ENCODE data around the gene TYMS. TPM values are rescaled to one million over a fixed set of nuclear protein-coding genes. Genes with fewer than 3 reads are reported as not detected.

TYMS gene
- total and polyA plus RNA-seq, 9 of the 15 experiments (the other 6 are each of a cell fraction or from before 2014, with no cell fraction given): 69.1 to 409 (median 175) TPM

DNA sequence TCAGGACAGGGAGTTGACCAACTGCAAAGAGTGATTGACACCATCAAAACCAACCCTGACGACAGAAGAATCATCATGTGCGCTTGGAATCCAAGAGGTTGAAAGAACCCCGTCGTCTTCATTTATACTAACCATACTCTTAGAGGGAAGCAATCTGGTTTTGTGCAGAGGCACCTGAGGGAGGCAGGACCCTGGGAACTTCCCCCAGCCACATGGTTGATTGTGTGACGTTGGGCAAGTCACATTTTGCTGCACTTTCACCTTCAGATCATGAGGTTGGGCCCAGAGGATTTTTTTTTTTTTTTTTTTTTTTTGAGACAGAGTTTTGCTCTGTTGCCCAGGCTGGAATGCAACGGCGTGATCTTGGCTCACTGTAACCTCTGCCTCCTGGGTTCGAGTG lies 11.6 kb downstream of the TYMS start:
- POLR2A ChIA-PET: interaction anchor here (1.8 kb wide), 1 partner anchor 11 kb away, joined by 12 read pairs; the partner anchor contains the start of gene TYMS
- in situ Hi-C loops (cut with MboI): no loop called here

DNA sequence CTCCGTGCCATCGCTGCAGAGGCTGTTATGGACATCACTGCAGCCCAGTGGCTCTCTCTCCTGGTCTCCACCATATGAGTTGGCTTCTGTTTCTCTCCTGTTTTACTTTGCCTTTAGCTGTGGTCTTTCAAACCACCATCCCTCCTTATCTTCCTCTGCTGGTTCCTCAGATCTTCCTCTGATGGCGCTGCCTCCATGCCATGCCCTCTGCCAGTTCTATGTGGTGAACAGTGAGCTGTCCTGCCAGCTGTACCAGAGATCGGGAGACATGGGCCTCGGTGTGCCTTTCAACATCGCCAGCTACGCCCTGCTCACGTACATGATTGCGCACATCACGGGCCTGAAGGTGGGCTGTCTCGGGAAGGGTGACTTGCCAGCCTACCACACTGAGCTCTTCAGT lies 13.1 kb downstream of the TYMS start:
- intact Hi-C loops (cut with micrococcal nuclease) (loop anchor here (5.0 kb wide), 1 partner anchor 48 kb away; no protein-coding TSS in a partner anchor), in situ Hi-C loops (cut with MboI) (no loop called here)
- Histone ChIP-seq H3K4me2 (ENCODE audit: insufficient read depth, low read length) (no peak overlapping the region), H3K9me3 (replicated peaks; ENCODE audit: control insufficient read depth, insufficient read depth, low read depth, low read length) (no peaks in the 10 kb centered on the region), H3K27ac (ENCODE audit: extremely low read depth, low read depth, low read length) (no peak overlapping the region), H3K4me3 (no peak overlapping the region), H3K36me3 (ENCODE audit: control insufficient read depth, insufficient read depth, low read length) (peaks cover 92% of the 10 kb centered on the region), H3K9me1 (ENCODE audit: control insufficient read depth, insufficient read depth, low read length) (no peaks in the 10 kb centered on the region), H3K9ac (ENCODE audit: insufficient read depth in 1 of 2, low read depth in 2 of 2, low read length in 2 of 2) (no peak overlapping the region), H2AFZ (ENCODE audit: low read depth, low read length) (no peak overlapping the region), H3K4me1 (replicated peaks in 1 of 2; ENCODE audit: control insufficient read depth in 2 of 2, insufficient read depth in 2 of 2, low read length in 2 of 2) (no peaks in the 10 kb centered on the region; a peak in 1 of 5 replicates), H4K20me1 (replicated peaks; ENCODE audit: control insufficient read depth, insufficient read depth, low read length) (peaks cover 9% of the 10 kb centered on the region; the same call in 1 of the 2 replicates), H3K27me3 (ENCODE audit: control insufficient read depth in 2 of 2, insufficient read depth in 2 of 2, low read length in 2 of 2) (no peaks in the 10 kb centered on the region), H3K79me2 (ENCODE audit: control insufficient read depth, insufficient read depth, low read length) (peaks cover 28% of the 10 kb centered on the region)
- POLR2A ChIA-PET: interaction anchor here (0.5 to 2.2 kb wide), 14 partner anchors 9 to 169 kb away, joined by 3 to 13 read pairs (median 3); partner anchors contain the start of gene TYMS
- CTCF ChIA-PET (ENCODE audit: low intra/inter-chr PET ratio): no interaction called here
- FAIRE-seq (no peak), DNase-seq (ENCODE audit: extremely low read depth in 1 of 4, low spot score in 3 of 4) (no peak), ATAC-seq (no peak)
- WGBS (ENCODE audit: insufficient coverage, low coverage, missing lambda C conversion rate): 95% methylated on average over 11 of the region's 11 CpGs
- BruUV-seq (replicated peaks): no TSS peak
- 0 out of 2 replicates have a peak, but pooled peaks have one; percentile 16 for TF ChIP-seq MYNN (IDR thresholded peaks at IDR 0.05)
- TF ChIP-seq MYNN (CRISPR knock-in tag; IDR thresholded peaks at IDR 0.05): no peak
- no peak for TF ChIP-seq ZC3H4 (CRISPR knock-in tag; IDR thresholded peaks at IDR 0.05; ENCODE audit: borderline replicate concordance)
- peak; percentile 60; the same call in 1 of the 2 replicates for TF ChIP-seq SUPT5H (IDR thresholded peaks at IDR 0.05)
- TF ChIP-seq POLR2B (IDR thresholded peaks at IDR 0.05; ENCODE audit: low read depth, partially characterized antibody): peak; percentile 37
- peak; percentile 30; the same call in 1 of the 2 replicates for TF ChIP-seq POLR2G (IDR thresholded peaks at IDR 0.05; ENCODE audit: low read depth, low read length)
- peak; percentile 61 for TF ChIP-seq POLR2A (conservative IDR thresholded peaks at IDR 0.05)
- no peak for TF ChIP-seq ZNF174 (CRISPR knock-in tag; IDR thresholded peaks at IDR 0.05)

More for the DNA sequence above, 11.6 kb downstream of the TYMS start:
- Histone ChIP-seq H3K27me3 (ENCODE audit: control insufficient read depth in 2 of 2, insufficient read depth in 2 of 2, low read length in 2 of 2) (no peaks in the 10 kb centered on the region), H3K27ac (ENCODE audit: extremely low read depth, low read depth, low read length) (no peak overlapping the region), H3K79me2 (ENCODE audit: control insufficient read depth, insufficient read depth, low read length) (peaks cover 32% of the 10 kb centered on the region), H2AFZ (ENCODE audit: low read depth, low read length) (no peak overlapping the region), H4K20me1 (replicated peaks; ENCODE audit: control insufficient read depth, insufficient read depth, low read length) (peaks cover 9% of the 10 kb centered on the region; the same call in 1 of the 2 replicates), H3K9me3 (replicated peaks; ENCODE audit: control insufficient read depth, insufficient read depth, low read depth, low read length) (no peaks in the 10 kb centered on the region), H3K36me3 (ENCODE audit: control insufficient read depth, insufficient read depth, low read length) (peaks cover 77% of the 10 kb centered on the region), H3K4me1 (replicated peaks in 1 of 2; ENCODE audit: control insufficient read depth in 2 of 2, insufficient read depth in 2 of 2, low read length in 2 of 2) (no peaks in the 10 kb centered on the region), H3K9ac (ENCODE audit: insufficient read depth in 1 of 2, low read depth in 2 of 2, low read length in 2 of 2) (no peak overlapping the region), H3K9me1 (ENCODE audit: control insufficient read depth, insufficient read depth, low read length) (no peaks in the 10 kb centered on the region), H3K4me2 (ENCODE audit: insufficient read depth, low read length) (no peak overlapping the region), H3K4me3 (no peak overlapping the region)
- TF ChIP-seq ESRRB (CRISPR knock-in tag; IDR thresholded peaks at IDR 0.05; ENCODE audit: borderline replicate concordance) (no peak), POLR2A (conservative IDR thresholded peaks at IDR 0.05) (peak; percentile 7; the same call in 1 of the 2 replicates), CBX2 (IDR thresholded peaks at IDR 0.05; ENCODE audit: insufficient read depth, low read length, poor library complexity, severe bottlenecking) (no peak), POLR2B (IDR thresholded peaks at IDR 0.05; ENCODE audit: low read depth, partially characterized antibody) (peak; percentile 4), NR4A1 (CRISPR knock-in tag; IDR thresholded peaks at IDR 0.05) (no peak), NR4A1 (tag; IDR thresholded peaks at IDR 0.05) (no peak)
- no TSS peak for BruUV-seq (replicated peaks)
- ATAC-seq (no peak; the same call in 2 of the 3 replicates), DNase-seq (ENCODE audit: extremely low read depth in 1 of 4, low spot score in 3 of 4) (no peak), FAIRE-seq (no peak)
- WGBS (ENCODE audit: insufficient coverage, low coverage, missing lambda C conversion rate): 89% methylated on average over 8 of the region's 8 CpGs
- CTCF ChIA-PET (ENCODE audit: low intra/inter-chr PET ratio): no interaction called here
- intact Hi-C loops (cut with micrococcal nuclease): no loop called here
